PC-3 (cell line): ENCODE results near the gene LAG3. TPM values are rescaled to one million over a fixed set of nuclear protein-coding genes. Genes with fewer than 3 reads are reported as not detected.
A peak's percentile ranks its signal among the peaks of the same experiment; 100 is the strongest.

Experiments
- ATAC-seq: fragments of 200-7000 bp; cut with Tn5 transposase; 2 replicates; pipeline ENCODE4 v1.9.1; 2020; ENCODE audit warnings: mild to moderate bottlenecking, moderate library complexity
- BruUV-seq: library from RNA; stranded (reverse); fragments of 400-500 nt; replicated peaks from 2 replicates; lab custom pipeline; 2021; lab: Mats Ljungman, UMichigan
- CTCF ChIA-PET: fragments of 300-600 bp; sonication (Branson Sonifier 250); formaldehyde crosslinking; loops from one replicate; lab custom pipeline; 2022; ENCODE audit warnings: antibody characterized with exemption; lab: Charles Lee
- POLR2A ChIA-PET: fragments of 300-600 bp; sonication (Branson Sonifier 250); formaldehyde crosslinking; loops from one replicate; lab custom pipeline; 2022; ENCODE audit warnings: antibody characterized with exemption; ENCODE audit not compliant: unreplicated experiment; lab: Charles Lee
- DNase-seq: peaks from one replicate; pipeline ENCODE4 v3.0.0-alpha.2; 2015
- H2AFZ ChIP-seq: fragments of 300-600 bp; sonication (generic); 2 replicates; pipeline ENCODE4 v1.6.0; 2016; ENCODE audit warnings: antibody characterized with exemption, low read length
- H3F3A ChIP-seq: fragments of 300-600 bp; sonication (generic); one replicate; pipeline ENCODE4 v1.6.0; 2017; ENCODE audit warnings: antibody characterized with exemption, low read length, control low read depth, mild to moderate bottlenecking; ENCODE audit not compliant: unreplicated experiment
- H3K27ac ChIP-seq: fragments of 300-600 bp; sonication (generic); 2 replicates; pipeline ENCODE4 v1.5.1; 2016; ENCODE audit warnings: mild to moderate bottlenecking, low read length
- H3K27me3 ChIP-seq: fragments of 300-600 bp; sonication (generic); 2 replicates; pipeline ENCODE4 v1.6.1; 2016; ENCODE audit warnings: low read length, mixed read lengths
- H3K36me3 ChIP-seq: fragments of 300-600 bp; sonication (generic); 2 replicates; pipeline ENCODE4 v1.6.1; 2016; ENCODE audit warnings: low read depth, mixed run types, low read length, mixed read lengths
- H3K4me1 ChIP-seq: fragments of 300-600 bp; sonication (generic); 2 replicates; pipeline ENCODE4 v1.5.1; 2016; ENCODE audit warnings: low read length; ENCODE audit not compliant: insufficient read depth
- H3K4me2 ChIP-seq: fragments of 300-600 bp; sonication (generic); 2 replicates; pipeline ENCODE4 v1.6.0; 2016; ENCODE audit warnings: low read length
- H3K4me3 ChIP-seq: fragments of 300-600 bp; sonication (generic); 2 replicates; pipeline ENCODE4 v1.5.1; 2016; ENCODE audit warnings: mild to moderate bottlenecking, low read length, mixed read lengths
- H3K79me2 ChIP-seq: fragments of 300-600 bp; sonication (generic); 2 replicates; pipeline ENCODE4 v1.6.1; 2017; ENCODE audit warnings: low read length, mixed read lengths
- H3K9ac ChIP-seq: fragments of 300-600 bp; sonication (generic); 2 replicates; pipeline ENCODE4 v1.6.0; 2016; ENCODE audit warnings: mild to moderate bottlenecking, low read length
- H3K9me2 ChIP-seq: fragments of 300-600 bp; sonication (generic); replicated peaks from 2 replicates; pipeline ENCODE4 v1.6.1; 2016; ENCODE audit warnings: mixed run types, low read length, mixed read lengths
- H3K9me3 ChIP-seq: fragments of 300-600 bp; sonication (generic); 2 replicates; pipeline ENCODE4 v1.6.1; 2016; ENCODE audit warnings: low read length, mixed read lengths
- H4K20me1 ChIP-seq: fragments of 300-600 bp; sonication (generic); 2 replicates; pipeline ENCODE4 v1.6.1; 2016; ENCODE audit warnings: low read length, mixed read lengths
- EZH2 ChIP-seq: fragments of 300-600 bp; sonication (generic); IDR thresholded peaks from one replicate; pipeline ENCODE4 v1.6.1; 2017; ENCODE audit warnings: antibody characterized with exemption, mild to moderate bottlenecking, low read length; ENCODE audit not compliant: unreplicated experiment
- EZH2phosphoT487 ChIP-seq: fragments of 300-600 bp; sonication (generic); IDR thresholded peaks from 2 replicates; pipeline ENCODE4 v1.6.1; 2018; ENCODE audit warnings: mild to moderate bottlenecking, antibody characterized with exemption, low read length, borderline replicate concordance
- intact Hi-C: fragments of 100-400 bp; cut with micrococcal nuclease; formaldehyde crosslinking; loops from 2 replicates; pipeline ENCODE4 v1.9.0; 2023
- total RNA-seq: library from RNA; depleted of rRNA; stranded (reverse); fragments of >200 nt; gene quantifications from 2 replicates; pipeline ENCODE4 v1.2.3, GENCODE V29; 2014
- TF ChIP-seq, protein P1 (sequence below): fragments of 300-600 bp; sonication (generic); conservative IDR thresholded peaks from 2 replicates; pipeline ENCODE4 v1.5.1; 2017; ENCODE audit warnings: antibody characterized with exemption, low read depth, mild to moderate bottlenecking, low read length

Gene LAG3
- total RNA-seq, 1 experiment from 2014 or later = 0.58 TPM

DNA sequence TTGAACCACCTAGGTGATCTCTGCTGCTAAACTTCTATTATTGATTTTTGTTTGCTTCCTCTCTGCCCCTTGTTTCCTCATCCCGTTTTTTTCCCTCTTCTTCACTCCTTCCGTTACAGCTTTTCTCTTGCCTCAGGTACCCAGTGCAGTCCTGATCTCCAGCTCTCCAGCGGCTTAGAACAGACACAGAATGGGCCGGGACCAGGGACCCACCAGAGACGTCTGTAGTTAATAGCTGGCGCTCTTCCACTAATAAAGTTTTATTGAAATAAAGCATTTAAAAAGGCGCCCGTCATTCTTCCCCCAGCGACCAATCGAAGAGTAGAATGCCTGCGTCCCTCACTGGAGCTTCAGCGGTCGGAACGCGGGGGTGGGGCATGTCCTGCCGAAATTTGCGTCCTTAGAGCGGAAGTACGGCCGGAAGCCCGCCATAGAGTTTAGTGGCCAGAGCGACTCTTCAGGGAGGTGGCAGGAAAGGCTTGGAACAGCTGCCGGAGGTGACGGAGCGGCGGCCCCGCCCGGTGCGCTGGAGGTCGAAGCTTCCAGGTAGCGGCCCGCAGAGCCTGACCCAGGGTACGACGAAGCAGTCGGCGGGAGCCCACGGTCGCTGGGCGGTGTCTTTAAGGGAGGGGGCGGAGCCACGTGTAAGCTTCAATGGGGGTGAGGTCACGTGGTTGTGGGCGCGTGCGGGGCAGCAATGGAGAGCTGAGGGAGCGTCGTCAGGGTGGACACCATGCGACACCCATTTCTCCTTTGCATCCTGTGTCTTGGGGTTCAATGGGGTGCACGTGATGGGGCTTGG, 48.5 kb upstream of the LAG3 start, which contains the start of gene COPS7A:
TSS of gene COPS7A (plus strand) at position 440 of the 802 bp plus-strand sequence. CDS start 611 bp downstream, outside the sequence.
- Histone ChIP-seq H3K4me3 (peak within 1 kb of the TSS; percentile 85), H3F3A (no peaks in the 10 kb centered on the region), H2AFZ (peak within 1 kb of the TSS; percentile 98), H3K9me2 (no peaks in the 10 kb centered on the region), H3K4me2 (peak within 1 kb of the TSS; percentile 98), H3K9me3 (no peaks in the 10 kb centered on the region), H3K27me3 (no peaks in the 10 kb centered on the region), H3K36me3 (peaks cover 4% of the 10 kb centered on the region; the same call in 1 of the 2 replicates), H3K9ac (peak within 1 kb of the TSS; percentile 88), H3K27ac (peak within 1 kb of the TSS; percentile 64), H3K4me1 (peaks cover 17% of the 10 kb centered on the region), H4K20me1 (no peaks in the 10 kb centered on the region), H3K79me2 (peaks cover 13% of the 10 kb centered on the region)
- no TSS peak for BruUV-seq
- peak; percentile 96 for DNase-seq
- TF ChIP-seq EZH2 (no peak), EZH2phosphoT487 (no peak)
- TF ChIP-seq, protein P1, sequence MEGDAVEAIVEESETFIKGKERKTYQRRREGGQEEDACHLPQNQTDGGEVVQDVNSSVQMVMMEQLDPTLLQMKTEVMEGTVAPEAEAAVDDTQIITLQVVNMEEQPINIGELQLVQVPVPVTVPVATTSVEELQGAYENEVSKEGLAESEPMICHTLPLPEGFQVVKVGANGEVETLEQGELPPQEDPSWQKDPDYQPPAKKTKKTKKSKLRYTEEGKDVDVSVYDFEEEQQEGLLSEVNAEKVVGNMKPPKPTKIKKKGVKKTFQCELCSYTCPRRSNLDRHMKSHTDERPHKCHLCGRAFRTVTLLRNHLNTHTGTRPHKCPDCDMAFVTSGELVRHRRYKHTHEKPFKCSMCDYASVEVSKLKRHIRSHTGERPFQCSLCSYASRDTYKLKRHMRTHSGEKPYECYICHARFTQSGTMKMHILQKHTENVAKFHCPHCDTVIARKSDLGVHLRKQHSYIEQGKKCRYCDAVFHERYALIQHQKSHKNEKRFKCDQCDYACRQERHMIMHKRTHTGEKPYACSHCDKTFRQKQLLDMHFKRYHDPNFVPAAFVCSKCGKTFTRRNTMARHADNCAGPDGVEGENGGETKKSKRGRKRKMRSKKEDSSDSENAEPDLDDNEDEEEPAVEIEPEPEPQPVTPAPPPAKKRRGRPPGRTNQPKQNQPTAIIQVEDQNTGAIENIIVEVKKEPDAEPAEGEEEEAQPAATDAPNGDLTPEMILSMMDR = no peak
- ChIA-PET CTCF (interaction anchor here (0.6 kb wide), 1 partner anchor 111 kb away, joined by 4 read pairs; no protein-coding TSS in a partner anchor), POLR2A (interaction anchor here (0.5 to 1.1 kb wide), 3 partner anchors 25 to 253 kb away, joined by 4 to 13 read pairs (median 4); partner anchors contain the start of gene ZNF384)
- intact Hi-C loops = loop anchor here (1.0 kb wide), 1 partner anchor 35 kb away; the partner anchor contains the start of gene ZNF384
- ATAC-seq = peak; percentile 96

DNA sequence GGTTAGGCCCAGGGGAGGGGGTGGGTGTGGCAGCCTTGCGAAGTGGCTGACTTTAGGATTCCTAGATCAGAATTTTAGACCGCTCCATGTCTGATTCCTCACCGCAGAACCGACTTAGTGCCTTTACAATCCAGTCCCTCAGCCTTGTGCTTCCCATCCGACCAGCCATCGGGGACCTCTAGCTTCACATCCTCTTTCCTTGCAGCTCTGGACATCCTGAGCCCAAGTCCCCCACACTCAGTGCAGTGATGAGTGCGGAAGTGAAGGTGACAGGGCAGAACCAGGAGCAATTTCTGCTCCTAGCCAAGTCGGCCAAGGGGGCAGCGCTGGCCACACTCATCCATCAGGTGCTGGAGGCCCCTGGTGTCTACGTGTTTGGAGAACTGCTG, 47.9 kb upstream of the LAG3 start:
- Histone ChIP-seq H3K9ac (peak overlapping the region; percentile 88), H3K9me3 (no peaks in the 10 kb centered on the region), H3K9me2 (no peaks in the 10 kb centered on the region), H3K4me1 (peaks cover 17% of the 10 kb centered on the region), H2AFZ (peak overlapping the region; percentile 64), H3F3A (no peaks in the 10 kb centered on the region), H3K79me2 (peaks cover 13% of the 10 kb centered on the region), H3K27me3 (no peaks in the 10 kb centered on the region), H3K4me2 (peak overlapping the region; percentile 98), H3K27ac (peak overlapping the region; percentile 64), H3K4me3 (peak overlapping the region; percentile 85), H4K20me1 (no peaks in the 10 kb centered on the region), H3K36me3 (peaks cover 8% of the 10 kb centered on the region; the same call in 1 of the 2 replicates)
- DNase-seq (peak; percentile 8), ATAC-seq (peak; percentile 18)
- intact Hi-C loops = loop anchor here (1.0 kb wide), 1 partner anchor 35 kb away; the partner anchor contains the start of gene ZNF384
- ChIA-PET CTCF (no interaction called here), POLR2A (interaction anchor here (1.1 kb wide), 1 partner anchor 35 kb away, joined by 13 read pairs; the partner anchor contains the start of gene ZNF384)
- TF ChIP-seq EZH2 (no peak), EZH2phosphoT487 (no peak)
- TF ChIP-seq, protein P1 = no peak
- BruUV-seq = TSS peak; percentile 73
